ENCODE results near the gene PLB1. TPM values are rescaled to one million over a fixed set of nuclear protein-coding genes. Genes with fewer than 3 reads are reported as not detected.

The PLB1 gene
- total and polyA plus RNA-seq, 7 experiments from 2014 or later, result 0.47 to 6.4 (median 1.2) TPM

DNA sequence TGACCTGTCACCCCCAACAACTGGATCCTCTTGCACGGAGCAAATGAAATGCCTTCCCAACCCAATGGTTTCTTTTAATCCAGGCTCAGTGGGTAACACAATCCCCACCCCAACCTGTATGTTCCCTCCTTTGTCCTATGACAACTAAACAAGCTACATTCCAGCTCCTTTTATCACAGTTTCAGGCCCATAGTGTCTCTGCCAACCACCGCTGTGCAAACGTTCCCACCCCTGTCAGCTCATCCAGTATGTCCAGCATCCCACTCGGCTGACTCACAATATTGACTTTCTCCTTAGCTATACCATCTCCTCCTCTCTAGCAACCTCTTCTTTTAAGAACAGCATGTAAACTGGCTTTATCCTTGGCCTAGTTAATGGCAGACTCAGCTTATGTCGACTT, 137.9 kb downstream of the PLB1 start:
- Mint-ChIP-seq H3K9me3 (no peaks in the 10 kb centered on the region), H3K4me1 (peaks cover 0 to 17% (median 4%) of the 10 kb centered on the region in 7 donors), H3K27me3 (no peaks in the 10 kb centered on the region), H3K36me3 (peaks cover 0 to 7% (median 0%) of the 10 kb centered on the region in 5 donors), H3K4me3 (no peak overlapping the region), H3K27ac (peak overlapping the region in 1 of 9 donors; percentile 9)
- Histone ChIP-seq H3K9me3 (ENCODE audit: control insufficient read depth in 2 of 3, low read length in 3 of 3) (no peaks in the 10 kb centered on the region), H3K4me3 (ENCODE audit: low read length) (no peak overlapping the region), H3K27ac (ENCODE audit: low read depth, low read length) (no peak overlapping the region), H3K36me3 (ENCODE audit: control insufficient read depth in 2 of 3, insufficient read depth in 3 of 3, low read length in 3 of 3) (no peaks in the 10 kb centered on the region), H3K4me1 (ENCODE audit: control insufficient read depth in 2 of 2, insufficient read depth in 2 of 2, low read length in 2 of 2) (no peaks in the 10 kb centered on the region), H3K27me3 (ENCODE audit: control insufficient read depth in 2 of 2, insufficient read depth in 2 of 2, low read length in 2 of 2) (no peaks in the 10 kb centered on the region)
- DNase-seq (no peak), ATAC-seq (no peak)
- intact Hi-C loops (cut with micrococcal nuclease), result no loop called here
- ChIA-PET CTCF (no interaction called here), POLR2A (interaction anchor here (0.8 kb wide), 1 partner anchor 12 kb away, joined by 3 read pairs; no protein-coding TSS in a partner anchor)

DNA sequence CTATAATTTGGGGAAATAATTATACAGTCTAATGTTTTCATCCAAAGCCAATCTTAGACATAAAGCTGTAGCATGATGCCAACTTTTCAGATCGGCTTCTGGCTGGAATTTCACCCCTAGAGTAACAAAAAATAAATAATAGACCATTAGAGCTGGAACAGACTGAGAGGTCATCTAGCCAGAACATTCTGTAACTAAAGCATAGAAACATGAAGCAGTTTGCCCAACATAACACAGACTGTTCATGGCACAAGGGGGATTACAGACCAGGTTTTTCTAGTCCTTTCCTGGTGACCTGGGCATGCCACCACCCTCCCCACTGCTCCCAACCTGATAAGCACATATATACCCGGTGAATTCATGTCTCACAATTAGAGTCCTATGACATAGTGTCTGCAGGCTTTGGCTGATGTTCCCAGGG, 139.3 kb downstream of the PLB1 start:
- no peak for DNase-seq
- intact Hi-C loops (cut with micrococcal nuclease), result no loop called here
- CTCF ChIA-PET, result no interaction called here
- Histone ChIP-seq H3K4me1 (ENCODE audit: control insufficient read depth in 2 of 2, insufficient read depth in 2 of 2, low read length in 2 of 2) (no peaks in the 10 kb centered on the region), H3K4me3 (ENCODE audit: low read length) (no peak overlapping the region), H3K27me3 (ENCODE audit: control insufficient read depth in 2 of 2, insufficient read depth in 2 of 2, low read length in 2 of 2) (no peaks in the 10 kb centered on the region), H3K27ac (ENCODE audit: low read depth, low read length) (no peak overlapping the region), H3K36me3 (ENCODE audit: control insufficient read depth in 2 of 3, insufficient read depth in 3 of 3, low read length in 3 of 3) (no peaks in the 10 kb centered on the region), H3K9me3 (ENCODE audit: control insufficient read depth in 2 of 3, low read length in 3 of 3) (no peaks in the 10 kb centered on the region)
- Mint-ChIP-seq H3K4me1 (peaks cover 0 to 22% (median 10%) of the 10 kb centered on the region in 7 donors), H3K4me3 (no peak overlapping the region), H3K27me3 (no peaks in the 10 kb centered on the region), H3K9me3 (no peaks in the 10 kb centered on the region), H3K27ac (peak overlapping the region in 1 of 9 donors; percentile 63), H3K36me3 (peaks cover 0 to 7% (median 0%) of the 10 kb centered on the region in 5 donors)
- ATAC-seq, result no peak
- POLR2A ChIA-PET, result interaction anchor here (0.7 kb wide), 1 partner anchor 95 kb away, joined by 3 read pairs; no protein-coding TSS in a partner anchor

GRCh38 chr2:28636491-28636890, 140.6 kb downstream of the PLB1 start:
- H3K36me3 ChIP-seq (ENCODE audit: control insufficient read depth in 2 of 3, insufficient read depth in 3 of 3, low read length in 3 of 3), result no peaks in the 10 kb centered on the region
- no peaks in the 10 kb centered on the region for H3K4me1 ChIP-seq (ENCODE audit: control insufficient read depth in 2 of 2, insufficient read depth in 2 of 2, low read length in 2 of 2)
- POLR2A ChIA-PET, result interaction anchor here (1.1 kb wide), 1 partner anchor 12 kb away, joined by 10 read pairs; no protein-coding TSS in a partner anchor
- Mint-ChIP-seq H3K4me1 (peaks cover 0 to 19% (median 5%) of the 10 kb centered on the region in 7 donors), H3K9me3 (no peaks in the 10 kb centered on the region), H3K36me3 (peaks cover 0 to 7% (median 0%) of the 10 kb centered on the region in 5 donors), H3K27me3 (no peaks in the 10 kb centered on the region), H3K27ac (peak overlapping the region in 2 of 9 donors; percentile 22 to 62), H3K4me3 (no peak overlapping the region)
- ATAC-seq, result no peak
- H3K27me3 ChIP-seq (ENCODE audit: control insufficient read depth in 2 of 2, insufficient read depth in 2 of 2, low read length in 2 of 2), result no peaks in the 10 kb centered on the region
- no peak overlapping the region for H3K27ac ChIP-seq (ENCODE audit: low read depth, low read length)
- DNase-seq, result no peak
- no peaks in the 10 kb centered on the region for H3K9me3 ChIP-seq (ENCODE audit: control insufficient read depth in 2 of 3, low read length in 3 of 3)
- H3K4me3 ChIP-seq (ENCODE audit: low read length), result no peak overlapping the region
- intact Hi-C loops (cut with micrococcal nuclease), result no loop called here
- CTCF ChIA-PET, result interaction anchor here (0.7 kb wide), 1 partner anchor 14 kb away, joined by 3 read pairs; no protein-coding TSS in a partner anchor

GRCh38 chr2:28637066-28638047, 141.5 kb downstream of the PLB1 start:
- H3K4me1 ChIP-seq (ENCODE audit: control insufficient read depth in 2 of 2, insufficient read depth in 2 of 2, low read length in 2 of 2), result no peaks in the 10 kb centered on the region
- no peak overlapping the region for H3K4me3 Mint-ChIP-seq
- peak overlapping the region in 3 of 9 donors; percentile 26 to 60 (median 58) for H3K27ac Mint-ChIP-seq
- intact Hi-C loops (cut with micrococcal nuclease), result no loop called here
- H3K36me3 ChIP-seq (ENCODE audit: control insufficient read depth in 2 of 3, insufficient read depth in 3 of 3, low read length in 3 of 3), result no peaks in the 10 kb centered on the region
- ChIA-PET CTCF (interaction anchor here (0.7 kb wide), 1 partner anchor 14 kb away, joined by 3 read pairs; no protein-coding TSS in a partner anchor), POLR2A (interaction anchor here (0.6 to 1.1 kb wide), 2 partner anchors 13 to 127 kb away, joined by 3 to 10 read pairs; no protein-coding TSS in a partner anchor)
- no peaks in the 10 kb centered on the region for H3K9me3 ChIP-seq (ENCODE audit: control insufficient read depth in 2 of 3, low read length in 3 of 3)
- H3K4me3 ChIP-seq (ENCODE audit: low read length), result no peak overlapping the region
- no peaks in the 10 kb centered on the region for H3K27me3 ChIP-seq (ENCODE audit: control insufficient read depth in 2 of 2, insufficient read depth in 2 of 2, low read length in 2 of 2)
- peaks cover 5 to 26% (median 11%) of the 10 kb centered on the region in 7 donors for H3K4me1 Mint-ChIP-seq
- DNase-seq (no peak), ATAC-seq (no peak)
- H3K27ac ChIP-seq (ENCODE audit: low read depth, low read length), result no peak overlapping the region
- H3K9me3 Mint-ChIP-seq, result no peaks in the 10 kb centered on the region
- peaks cover 0 to 7% (median 0%) of the 10 kb centered on the region in 5 donors for H3K36me3 Mint-ChIP-seq
- no peaks in the 10 kb centered on the region for H3K27me3 Mint-ChIP-seq

DNA sequence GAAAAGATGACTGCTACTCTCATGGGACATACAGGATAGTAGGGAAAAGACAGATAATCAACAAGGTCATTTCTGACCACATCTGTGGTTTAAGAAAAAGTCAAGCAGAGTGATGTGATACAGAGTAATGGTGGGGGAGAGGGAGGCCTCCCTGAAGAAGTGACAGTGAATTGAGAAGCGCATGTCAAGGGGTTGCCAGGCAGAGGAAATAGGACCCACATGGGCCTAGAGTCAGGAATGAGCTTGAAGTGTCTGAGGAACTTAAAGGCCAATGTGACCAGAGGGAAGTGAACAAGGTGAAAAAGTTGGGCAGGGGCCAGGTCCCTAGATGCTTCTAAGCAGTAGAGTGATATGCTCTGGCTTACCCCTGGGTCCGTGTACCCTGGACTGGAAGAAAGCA, 142.2 kb downstream of the PLB1 start:
- Histone ChIP-seq H3K27me3 (ENCODE audit: control insufficient read depth in 2 of 2, insufficient read depth in 2 of 2, low read length in 2 of 2) (no peaks in the 10 kb centered on the region), H3K9me3 (ENCODE audit: control insufficient read depth in 2 of 3, low read length in 3 of 3) (no peaks in the 10 kb centered on the region), H3K27ac (ENCODE audit: low read depth, low read length) (no peak overlapping the region), H3K4me1 (ENCODE audit: control insufficient read depth in 2 of 2, insufficient read depth in 2 of 2, low read length in 2 of 2) (no peaks in the 10 kb centered on the region), H3K4me3 (ENCODE audit: low read length) (no peak overlapping the region), H3K36me3 (ENCODE audit: control insufficient read depth in 2 of 3, insufficient read depth in 3 of 3, low read length in 3 of 3) (no peaks in the 10 kb centered on the region)
- Mint-ChIP-seq H3K4me1 (peaks cover 5 to 26% (median 11%) of the 10 kb centered on the region in 7 donors), H3K9me3 (no peaks in the 10 kb centered on the region), H3K36me3 (peaks cover 0 to 6% (median 0%) of the 10 kb centered on the region in 5 donors), H3K27me3 (no peaks in the 10 kb centered on the region), H3K27ac (peak overlapping the region in 3 of 9 donors; percentile 4 to 58 (median 20)), H3K4me3 (no peak overlapping the region)
- no peak for ATAC-seq
- POLR2A ChIA-PET, result no interaction called here
- DNase-seq, result no peak
- CTCF ChIA-PET, result no interaction called here
- intact Hi-C loops (cut with micrococcal nuclease), result no loop called here

DNA sequence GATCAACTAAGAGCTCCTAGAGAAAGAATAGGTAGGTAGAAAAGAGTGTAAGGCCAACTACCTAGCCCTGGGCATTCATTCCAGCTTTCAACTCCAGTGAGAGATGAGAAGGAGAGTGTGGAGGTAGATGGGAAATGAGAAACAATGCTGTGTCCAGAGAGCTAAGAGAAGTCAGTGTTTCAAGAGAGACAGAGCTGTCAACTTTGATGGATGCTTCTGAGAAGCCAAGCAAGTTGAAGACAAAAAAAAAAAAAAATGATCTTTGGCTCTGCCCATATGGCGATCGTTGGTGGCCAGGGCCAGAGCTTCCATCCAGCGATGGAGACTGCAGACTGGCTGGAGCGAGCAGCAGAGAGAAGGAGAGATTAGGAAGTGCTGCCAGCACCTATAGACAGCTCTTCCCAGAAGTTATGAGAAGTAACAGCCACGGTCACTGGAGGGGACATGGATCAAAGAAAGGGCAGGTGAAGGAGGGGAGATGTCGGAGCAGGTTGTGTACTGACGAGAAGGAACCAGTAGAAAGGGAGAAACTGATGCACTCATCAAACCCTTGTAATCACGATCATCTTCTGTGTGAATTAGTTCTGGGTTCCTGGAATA, 143.3 kb downstream of the PLB1 start:
- Mint-ChIP-seq H3K27me3 (no peaks in the 10 kb centered on the region), H3K4me1 (peaks cover 5 to 26% (median 11%) of the 10 kb centered on the region in 7 donors), H3K36me3 (peaks cover 0 to 3% (median 0%) of the 10 kb centered on the region in 5 donors), H3K4me3 (no peak overlapping the region), H3K27ac (peak overlapping the region in 4 of 9 donors; percentile 3 to 49 (median 34)), H3K9me3 (no peaks in the 10 kb centered on the region)
- POLR2A ChIA-PET, result interaction anchor here (1.0 kb wide), 1 partner anchor 21 kb away, joined by 3 read pairs; no protein-coding TSS in a partner anchor
- H3K4me1 ChIP-seq (ENCODE audit: control insufficient read depth in 2 of 2, insufficient read depth in 2 of 2, low read length in 2 of 2), result no peaks in the 10 kb centered on the region
- ATAC-seq, result no peak
- no peaks in the 10 kb centered on the region for H3K27me3 ChIP-seq (ENCODE audit: control insufficient read depth in 2 of 2, insufficient read depth in 2 of 2, low read length in 2 of 2)
- no peaks in the 10 kb centered on the region for H3K9me3 ChIP-seq (ENCODE audit: control insufficient read depth in 2 of 3, low read length in 3 of 3)
- H3K36me3 ChIP-seq (ENCODE audit: control insufficient read depth in 2 of 3, insufficient read depth in 3 of 3, low read length in 3 of 3), result no peaks in the 10 kb centered on the region
- no peak for DNase-seq
- intact Hi-C loops (cut with micrococcal nuclease), result no loop called here
- no peak overlapping the region for H3K27ac ChIP-seq (ENCODE audit: low read depth, low read length)
- H3K4me3 ChIP-seq (ENCODE audit: low read length), result no peak overlapping the region
- CTCF ChIA-PET, result no interaction called here

Measured in naive thymus-derived CD4-positive, alpha-beta T cell (primary cell).